ENCODE results near the gene APPL2.
"Not testable (repeated sequence)": the region's sequence is repeated elsewhere in the genome, so short reads cannot be mapped to it uniquely, and the experiment has no call there.

APPL2 gene

DNA sequence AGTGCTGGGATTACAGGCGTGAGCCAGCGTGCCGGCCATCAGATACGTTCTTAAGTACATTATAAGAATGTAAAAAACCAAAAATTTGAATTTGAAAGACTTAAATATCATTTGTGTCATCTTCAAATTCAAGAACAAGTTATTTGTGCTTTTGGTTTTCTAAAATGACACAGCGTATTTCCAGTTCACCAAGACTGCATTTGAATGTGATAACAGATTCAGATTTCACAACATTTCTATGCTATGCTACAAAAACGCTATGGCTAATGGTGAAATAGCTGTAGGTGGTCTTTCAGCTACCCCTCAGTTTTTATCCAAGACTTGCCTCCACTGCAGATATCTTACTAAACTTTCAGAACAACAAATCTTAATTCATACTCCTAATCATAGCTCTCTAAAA is 46.7 kb downstream of the APPL2 start:
- DNase-seq, result no peak

DNA sequence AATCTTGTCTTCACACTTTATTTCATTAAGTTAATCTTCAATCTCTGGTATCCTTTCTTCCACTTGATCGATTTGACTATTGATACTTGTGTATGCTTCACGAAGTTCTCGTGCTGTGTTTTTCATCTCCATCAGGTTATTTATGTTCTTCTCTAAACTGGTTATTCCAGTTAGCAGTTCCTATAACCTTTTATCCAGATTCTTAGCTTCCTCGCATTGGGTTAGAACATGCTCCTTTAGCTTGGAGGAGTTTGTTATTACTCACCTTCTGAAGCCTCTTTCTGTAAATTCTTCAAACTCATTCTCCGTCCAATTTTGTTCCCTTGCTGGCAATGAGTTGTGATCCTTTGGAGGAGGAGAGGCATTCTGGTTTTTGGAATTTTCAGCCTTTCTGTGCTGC is 52.0 kb downstream of the APPL2 start:
- not testable (repeated sequence) for DNase-seq

DNA sequence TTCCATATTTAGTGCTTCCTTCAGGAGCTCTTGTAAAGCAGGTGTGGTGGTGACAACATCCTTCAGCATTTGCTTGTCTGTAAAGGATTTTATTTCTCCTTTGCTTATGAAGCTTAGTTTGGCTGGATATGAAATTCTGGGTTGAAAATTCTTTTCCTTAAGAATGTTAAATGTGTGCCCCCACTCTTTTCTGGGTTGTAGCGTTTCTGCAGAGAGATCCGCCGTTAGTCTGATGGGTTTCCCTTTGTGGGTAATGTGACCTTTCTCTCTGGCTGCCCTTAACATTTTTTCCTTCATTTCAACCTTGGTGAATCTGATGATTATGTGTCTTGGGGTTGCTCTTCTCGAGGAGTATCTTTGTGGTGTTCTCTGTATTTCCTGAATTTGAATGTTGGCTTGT is 52.6 kb downstream of the APPL2 start:
- DNase-seq, result not testable (repeated sequence)

DNA sequence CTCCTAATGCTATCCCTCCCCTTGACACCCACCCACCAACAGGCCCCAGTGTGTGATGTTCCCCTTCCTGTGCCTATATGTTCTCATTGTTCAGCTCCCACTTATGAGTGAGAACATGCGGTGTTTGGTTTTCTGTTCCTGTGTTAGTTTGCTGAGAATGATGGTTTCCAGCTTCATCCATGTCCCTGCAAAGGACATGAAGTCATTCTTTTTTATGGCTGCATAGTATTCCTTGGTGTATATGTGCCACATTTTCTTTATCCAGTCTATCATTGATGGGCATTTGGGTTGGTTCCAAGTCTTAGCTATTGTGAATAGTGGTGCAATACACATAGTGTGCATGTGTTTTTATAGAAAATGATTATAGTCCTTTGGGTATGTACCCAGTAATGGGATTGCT is 56.9 kb downstream of the APPL2 start:
- DNase-seq, result not testable (repeated sequence)

- DNase-seq, result no peak
Observed at GRCh38 chr12:105177208-105177607, 58.8 kb downstream of the APPL2 start.

DNA sequence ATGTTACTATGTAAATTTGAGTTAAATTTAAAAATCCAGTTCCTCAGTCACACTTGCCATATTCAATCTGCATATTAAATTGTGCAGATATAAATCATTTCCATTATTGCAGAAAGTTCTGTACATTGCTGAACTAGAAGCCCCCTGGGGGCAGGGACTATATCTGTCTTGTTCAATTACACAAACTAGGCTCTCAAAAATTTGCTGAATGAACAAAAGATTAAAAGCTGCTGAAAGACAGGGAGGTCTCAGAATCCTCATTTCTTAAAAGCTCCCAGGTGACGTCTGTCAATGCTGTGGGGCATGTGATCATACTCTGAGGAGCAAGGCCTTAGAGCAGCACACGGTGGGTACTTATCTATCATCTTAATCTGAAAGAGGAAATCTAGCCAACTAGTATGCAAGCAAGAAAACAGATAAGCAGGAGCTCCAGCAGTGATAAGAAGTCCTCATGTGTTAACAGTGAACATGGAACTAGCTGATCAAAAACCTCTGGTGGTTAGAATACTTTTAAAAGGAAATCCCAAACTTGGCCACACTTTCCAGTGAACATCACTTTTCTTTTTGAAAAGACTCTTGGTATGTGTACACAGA is 60.5 kb downstream of the APPL2 start:
- DNase-seq, result no peak

DNA sequence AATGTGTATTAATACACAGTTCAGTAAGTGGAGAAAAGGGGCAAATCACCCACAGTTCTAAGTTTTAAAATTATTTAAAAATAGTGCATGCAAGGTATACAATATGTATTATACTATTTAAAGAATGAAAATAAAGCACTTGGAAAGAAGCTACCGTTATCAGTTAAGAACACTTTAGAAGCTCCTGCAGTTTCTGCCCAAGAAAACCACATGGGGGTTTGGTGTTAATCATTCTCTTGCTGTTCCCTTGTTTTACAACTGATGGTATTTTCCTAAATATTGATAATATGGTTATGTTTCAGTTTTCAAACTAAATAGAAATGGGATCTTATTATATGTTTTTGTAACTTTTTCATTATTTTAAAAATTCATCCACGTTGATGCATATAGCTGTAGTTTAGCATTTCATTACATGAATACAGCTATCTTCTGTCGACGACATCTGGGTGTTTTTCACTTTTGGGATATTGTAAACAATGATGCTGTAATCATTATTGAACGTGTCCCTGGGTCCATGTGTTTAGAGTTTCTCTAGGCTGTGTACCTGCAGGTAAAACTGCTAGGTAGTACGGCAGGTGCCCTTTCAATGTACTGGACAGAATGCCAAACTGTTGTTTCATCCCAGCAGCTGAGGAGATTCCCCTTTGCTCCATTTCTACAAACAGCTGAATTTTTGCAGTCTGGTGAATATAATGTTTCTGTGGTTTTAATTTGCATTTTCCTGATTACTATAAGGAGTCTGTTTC is 64.1 kb downstream of the APPL2 start:
- no peak for DNase-seq

- no peak for DNase-seq
Observed at GRCh38 chr12:105170139-105170538, 65.8 kb downstream of the APPL2 start.

- no peak for DNase-seq
Observed at GRCh38 chr12:105168006-105168405, 68.0 kb downstream of the APPL2 start.

DNA sequence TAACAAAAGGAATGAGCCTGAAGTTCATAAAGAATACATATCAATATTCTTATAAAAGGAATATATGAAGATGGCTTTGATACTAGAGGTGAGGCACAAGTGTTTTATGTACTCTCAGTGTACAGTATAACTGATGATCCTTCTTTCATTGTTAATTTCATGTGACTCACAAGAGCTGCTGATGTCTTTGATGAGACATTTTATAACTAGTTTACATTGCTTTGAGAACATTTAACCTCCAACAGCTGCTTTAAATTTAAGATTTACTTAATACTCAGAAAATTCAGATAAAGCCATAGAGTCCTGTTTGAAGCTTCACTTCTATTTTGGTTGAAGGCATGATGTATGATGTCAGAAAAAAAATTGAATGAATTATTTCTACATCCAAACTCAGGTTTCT is 68.6 kb downstream of the APPL2 start:
- no peak for DNase-seq

GRCh38 chr12:105166736-105167135 is 69.2 kb downstream of the APPL2 start:
- no peak for DNase-seq

DNA sequence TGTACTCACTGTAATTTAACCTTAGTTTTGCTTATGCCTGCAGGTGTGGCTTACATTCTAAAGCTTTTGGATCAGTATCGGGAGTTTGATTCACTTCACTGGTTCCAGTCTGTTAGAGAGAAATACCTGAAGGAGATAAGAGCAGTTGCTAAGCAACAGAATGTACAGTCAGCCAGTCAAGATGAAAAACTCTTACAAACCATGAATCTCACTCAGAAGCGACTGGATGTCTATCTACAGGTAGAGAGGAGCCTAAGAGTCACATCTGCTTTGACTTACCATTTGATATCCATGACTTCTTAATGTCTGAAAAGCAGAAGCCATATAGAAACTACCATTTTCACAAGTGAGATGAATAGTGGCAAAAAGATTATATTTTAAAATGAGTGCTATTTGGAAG is 71.9 kb downstream of the APPL2 start:
- no peak for DNase-seq

DNA sequence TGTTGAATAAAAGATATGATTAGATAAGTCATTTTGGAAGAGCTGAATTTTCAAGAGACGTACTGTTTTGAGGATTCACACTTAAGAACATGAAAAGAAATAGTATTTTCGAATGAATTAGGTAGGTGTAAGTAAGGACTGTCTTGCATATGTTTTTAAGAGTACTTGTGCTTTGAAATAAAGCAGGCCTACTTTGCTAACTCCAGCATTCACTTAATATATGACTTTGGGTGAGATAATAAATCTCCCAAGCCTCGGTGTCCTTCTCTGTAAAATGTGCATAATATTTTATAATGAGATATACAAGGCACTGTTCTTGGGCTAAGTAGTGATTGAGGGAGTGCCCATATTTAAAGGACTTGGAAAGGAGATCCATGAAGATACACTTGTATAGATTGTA is 73.8 kb downstream of the APPL2 start:
- DNase-seq, result no peak

- no peak for DNase-seq
Observed at GRCh38 chr12:105158876-105159275, 77.1 kb downstream of the APPL2 start.

- no peak for DNase-seq
Observed at GRCh38 chr12:105157606-105158005, 78.4 kb downstream of the APPL2 start.

GRCh38 chr12:105156260-105156659 is 79.7 kb downstream of the APPL2 start:
- no peak for DNase-seq

DNA sequence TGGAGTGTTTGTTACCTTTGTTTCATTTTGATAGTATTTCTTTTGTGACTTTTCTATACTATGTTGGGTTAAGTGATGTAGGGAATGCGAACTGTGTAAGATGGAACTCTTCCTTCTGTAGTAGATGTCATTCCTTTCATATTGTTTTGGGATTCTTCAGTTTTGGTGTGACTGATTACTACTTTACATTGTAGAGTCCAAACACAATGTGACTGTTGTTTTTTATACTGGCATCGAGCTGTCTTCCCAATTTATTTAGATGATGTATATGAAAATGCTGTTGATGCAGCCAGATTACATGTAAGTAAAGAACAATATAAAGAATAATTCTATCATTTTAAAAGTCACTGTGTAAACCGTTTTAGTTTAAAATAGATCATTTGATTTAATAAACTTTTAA is 93.7 kb downstream of the APPL2 start:
- no peak for DNase-seq

DNA sequence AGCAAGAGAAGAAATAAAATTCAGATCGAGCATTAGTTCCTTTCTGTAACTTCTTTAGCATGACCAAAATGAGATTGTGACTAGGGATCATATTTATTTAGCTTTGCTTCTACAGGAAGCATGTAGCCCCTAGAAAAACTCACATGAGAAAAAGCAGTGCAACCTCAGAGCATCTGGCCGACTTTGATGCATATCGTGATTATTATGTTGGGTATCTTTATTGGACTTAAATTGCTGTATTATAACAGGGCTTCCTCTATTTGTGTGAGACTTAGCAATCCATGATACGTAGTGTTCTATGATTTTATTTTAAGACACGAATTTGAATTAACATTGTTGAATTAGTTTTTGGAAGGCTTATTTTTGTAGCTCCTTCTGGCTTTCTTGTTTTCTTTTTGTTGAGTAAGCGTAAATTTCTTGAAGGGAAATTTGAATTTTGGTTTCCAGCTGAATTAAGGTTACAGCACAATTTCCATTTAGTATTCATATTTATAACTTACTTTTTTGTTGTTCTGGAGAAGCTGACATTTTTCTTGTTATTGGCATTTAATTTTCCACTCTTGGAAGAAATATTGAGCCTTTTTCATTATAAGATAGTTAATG is 94.6 kb downstream of the APPL2 start:
- DNase-seq, result no peak

- no peak for DNase-seq
Observed at GRCh38 chr12:105138248-105138647, 97.7 kb downstream of the APPL2 start.

All from cortex of kidney (tissue), 1 donor.